Ovary (tissue), 9 donors: ENCODE measurements around the gene CDK18. TPM values are rescaled to one million over a fixed set of nuclear protein-coding genes. Genes with fewer than 3 reads are reported as not detected.

Experiments
- DNase-seq, 5 donors: peaks; one replicate each; pipeline ENCODE4 v3.0.0-alpha.2; 2019 to 2020
- H3K27ac ChIP-seq, 2 donors: fragments of 200-600 bp; one replicate each; pipeline versions ENCODE4 v1.5.1 to v1.8.0; 2019 to 2022
- H3K27me3 ChIP-seq: fragments of 200-600 bp; one replicate; pipeline ENCODE4 v1.8.0; 2022
- H3K36me3 ChIP-seq: fragments of 200-600 bp; sonication (generic); one replicate; pipeline ENCODE4 v1.5.1; 2019
- H3K4me1 ChIP-seq: one replicate; pipeline ENCODE4 v1.8.1; 2013; ENCODE audit warnings: mild to moderate bottlenecking, moderate library complexity; ENCODE audit not compliant: insufficient read depth
- H3K4me3 ChIP-seq: fragments of 200-600 bp; sonication (generic); one replicate; pipeline ENCODE4 v1.5.1; 2017
- H3K9me3 ChIP-seq, 2 donors: fragments of 200-600 bp in 1 of 2; sonication (generic) in 1 of 2; one replicate each; pipeline versions ENCODE4 v1.5.1 to v1.8.1; 2013 to 2019; ENCODE audit warnings: mild to moderate bottlenecking in 1 of 2, moderate library complexity in 1 of 2
- CTCF ChIP-seq, 3 donors: fragments of 450-650 bp in 2 of 3; fragments of 200-600 bp in 1 of 3; IDR thresholded peaks; one replicate each; pipeline versions ENCODE4 v1.5.1 to v1.8.0; 2016 to 2022; ENCODE audit warnings: antibody characterized with exemption in 3 of 3, mild to moderate bottlenecking in 1 of 3
- EP300 ChIP-seq: sonication (generic); formaldehyde crosslinking; IDR thresholded peaks from one replicate; pipeline ENCODE4 v1.6.1; 2017; ENCODE audit warnings: antibody characterized with exemption
- POLR2A ChIP-seq: fragments of 450-650 bp; IDR thresholded peaks from one replicate; pipeline ENCODE4 v1.6.1; 2017; ENCODE audit warnings: antibody characterized with exemption, mild to moderate bottlenecking, moderate library complexity
- WGBS, 3 donors: extraction: QIAGEN DNeasy Blood & Tissue Kit in 1 of 3; methylation state at CpG; one replicate each; pipeline versions ENCODE4 v1.1.5 to v1.1.7; 2013 to 2017; 5-methylcytosine and 5-hydroxymethylcytosine counted together
- intact Hi-C, 4 donors: fragments of 100-400 bp; cut with DNase I; formaldehyde crosslinking; loops; one replicate each; pipeline versions ENCODE4 v1.11.0 to v1.15.1; 2022 to 2023
- polyA plus RNA-seq, 2 donors: library from polyadenylated mRNA; stranded (reverse); fragments of 200-250 nt in 1 of 2; fragments of 350-450 nt in 1 of 2; fragmentation: Illumina TruSeq in 1 of 2; extraction: RNeasy Lipid Tissue Mini Kit (QIAGEN cat#74804) in 1 of 2; gene quantifications; one replicate each; pipeline ENCODE4 v1.2.3, GENCODE V29; 2013 to 2014
- total RNA-seq, 7 donors: library from RNA; depleted of rRNA in 2 of 7; stranded (reverse); fragments of >200 nt in 2 of 7; fragmentation: NEBNext Ultra II Directional in 3 of 7; extraction: Animal tissue kit (Norgen Biotek cat#: 25700) in 3 of 7; gene quantifications; one replicate each; pipeline versions ENCODE4 v1.1.0 to v1.2.4, GENCODE V29; 2016 to 2023
- donor health status: DM: no; HTN: no; CAD: no; lungs with moderate emphysema.
- donor health status: DM: no; HTN: no; CAD: no.
- donor health status: Bipolar disorder and iron deficiency.
- donor health status: DM: yes; HTN: yes; CAD: no.
- donor health status: DM: no; HTN: no; CAD: no.
- donor health status: DM: yes; HTN: yes; CAD: no.

Gene CDK18
- total and polyA plus RNA-seq, 9 donors = 6.3 to 31.5 (median 18.8) TPM

GRCh38 chr1:205527931-205528330 lies 23.5 kb downstream of the CDK18 start:
- Histone ChIP-seq H3K27me3 (no peaks in the 10 kb centered on the region), H3K36me3 (no peaks in the 10 kb centered on the region), H3K4me3 (no peak overlapping the region), H3K4me1 (peaks cover 3% of the 10 kb centered on the region), H3K27ac (no peak overlapping the region), H3K9me3 (no peaks in the 10 kb centered on the region)
- no peak for DNase-seq
- intact Hi-C loops = loop anchor here (2.0 to 10.0 kb wide), 9 partner anchors 105 to 256 kb away; partner anchors contain the start of gene ELK4 (in 2 of the 4)
- TF ChIP-seq EP300 (no peak), POLR2A (no peak), CTCF (IDR thresholded peaks at IDR 0.05) (no peak)
- WGBS, 3 donors = 54 to 63% (median 55%) methylated on average over 4 of the region's 4 CpGs

- H3K4me3 ChIP-seq = no peak overlapping the region
- H3K27ac ChIP-seq = no peak overlapping the region
- peaks cover 3% of the 10 kb centered on the region for H3K4me1 ChIP-seq
- TF ChIP-seq POLR2A (no peak), EP300 (no peak), CTCF (IDR thresholded peaks at IDR 0.05) (no peak)
- intact Hi-C loops = loop anchor here (2.0 to 10.0 kb wide), 9 partner anchors 104 to 256 kb away; partner anchors contain the start of gene ELK4 (in 2 of the 4)
- no peaks in the 10 kb centered on the region for H3K27me3 ChIP-seq
- H3K36me3 ChIP-seq = no peaks in the 10 kb centered on the region
- DNase-seq = no peak
- H3K9me3 ChIP-seq = no peaks in the 10 kb centered on the region
- 52 to 59% (median 56%) methylated on average over 9 of the region's 9 CpGs for WGBS, 3 donors
Observed at GRCh38 chr1:205528446-205528886, 24.0 kb downstream of the CDK18 start.

GRCh38 chr1:205528887-205529825 lies 24.7 kb downstream of the CDK18 start:
- H3K27ac ChIP-seq = no peak overlapping the region
- TF ChIP-seq EP300 = no peak
- peak; percentile 89 to 96 (median 91) for TF ChIP-seq CTCF (IDR thresholded peaks at IDR 0.05)
- WGBS, 3 donors = 23 to 30% (median 25%) methylated on average over 50 to 53 of the region's 53 CpGs
- H3K27me3 ChIP-seq = no peaks in the 10 kb centered on the region
- peak; percentile 80 to 93 (median 89) for DNase-seq
- no peaks in the 10 kb centered on the region for H3K9me3 ChIP-seq
- intact Hi-C loops = loop anchor here (2.0 to 10.0 kb wide), 9 partner anchors 104 to 257 kb away; partner anchors contain the start of gene ELK4 (in 2 of the 4)
- no peaks in the 10 kb centered on the region for H3K36me3 ChIP-seq
- H3K4me1 ChIP-seq = peaks cover 3% of the 10 kb centered on the region
- H3K4me3 ChIP-seq = no peak overlapping the region

- no peak for DNase-seq
- Histone ChIP-seq H3K27ac (no peak overlapping the region), H3K4me1 (peaks cover 3% of the 10 kb centered on the region), H3K9me3 (no peaks in the 10 kb centered on the region), H3K4me3 (no peak overlapping the region), H3K27me3 (no peaks in the 10 kb centered on the region), H3K36me3 (no peaks in the 10 kb centered on the region)
- WGBS, 3 donors = 65 to 87% (median 81%) methylated on average over 4 to 6 of the region's 6 CpGs
- intact Hi-C loops = loop anchor here in 1 of 4 donors (10.0 kb wide), 1 partner anchor 55 kb away; no protein-coding TSS in a partner anchor
- TF ChIP-seq POLR2A (no peak), EP300 (no peak), CTCF (IDR thresholded peaks at IDR 0.05) (no peak)
Observed at GRCh38 chr1:205530116-205530515, 25.6 kb downstream of the CDK18 start.
